GM19455 (cell line): ENCODE results near the gene SLCO1A2.

Experiments used
- ATAC-seq: cut with Tn5 transposase; IDR thresholded peaks from one replicate; pipeline ENCODE4 v1.9.1; 2021; ENCODE audit not compliant: unreplicated experiment

The SLCO1A2 gene

DNA sequence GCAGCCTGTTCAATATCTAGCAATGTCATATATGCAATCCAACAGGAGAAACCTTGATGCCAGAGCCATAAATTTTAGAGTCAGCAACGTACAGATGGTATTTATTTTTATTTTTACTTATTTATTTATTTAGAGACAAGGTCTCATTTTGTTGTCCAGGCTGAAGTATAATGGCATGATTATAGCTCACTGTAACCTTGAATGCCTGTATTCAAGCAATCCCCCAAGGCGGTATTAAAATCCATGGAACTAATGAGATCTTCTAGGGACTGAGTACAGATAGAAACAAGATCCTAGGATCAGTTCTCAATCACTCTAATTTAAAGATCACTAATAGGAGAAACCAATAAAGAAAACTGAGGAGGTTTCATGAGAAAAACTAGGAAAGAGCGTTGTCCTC lies 114.5 kb downstream of the SLCO1A2 start:
- no peak for ATAC-seq

DNA sequence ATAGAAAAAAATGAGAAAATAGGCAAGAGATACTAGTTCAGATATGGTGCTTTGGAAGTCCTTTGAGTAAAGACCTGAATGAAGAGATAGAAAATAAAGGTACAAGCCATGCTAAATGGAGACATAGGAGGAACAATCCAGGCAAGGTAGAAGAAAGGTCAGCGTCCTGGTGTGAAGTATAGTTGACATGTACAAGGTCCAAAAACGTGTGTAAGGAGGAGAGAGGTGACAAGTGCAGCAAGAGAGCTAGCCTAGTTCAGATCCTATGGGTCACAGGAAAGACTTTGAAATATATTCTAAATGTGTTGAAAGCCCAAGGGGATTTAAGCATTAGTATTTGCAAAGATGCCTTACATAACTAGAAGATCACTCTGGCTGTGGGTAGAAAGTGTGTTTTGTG lies 115.5 kb downstream of the SLCO1A2 start:
- ATAC-seq: no peak
